ENCODE data around the gene SIX5. TPM values are rescaled to one million over a fixed set of nuclear protein-coding genes. Genes with fewer than 3 reads are reported as not detected.

SIX5 gene
- total RNA-seq, 1 donor from 2014 or later, result 23.5 TPM

DNA sequence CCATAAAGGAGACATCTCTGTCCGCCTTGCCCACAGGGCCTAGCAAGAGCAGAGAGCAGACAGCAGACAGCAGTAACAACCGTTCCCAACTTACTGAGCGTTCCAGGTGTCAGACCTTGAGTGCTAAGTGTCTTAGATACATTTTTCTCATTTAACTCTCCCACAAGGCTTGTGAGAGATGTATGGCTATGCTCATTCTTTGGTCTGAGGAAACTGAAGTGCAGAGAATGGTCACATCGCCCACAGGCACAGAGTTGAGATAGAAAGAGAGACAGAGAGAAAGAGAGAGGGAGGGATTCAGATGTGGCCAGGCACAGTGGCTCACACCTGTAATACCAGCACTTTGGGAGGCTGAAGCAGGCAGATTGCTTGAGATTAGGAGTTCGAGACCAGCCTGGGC is 21.5 kb downstream of the SIX5 start:
- Histone ChIP-seq H4K20me1 (ENCODE audit: insufficient read depth, low read length) (no peaks in the 10 kb centered on the region), H3K79me2 (ENCODE audit: insufficient read depth, low read length) (no peaks in the 10 kb centered on the region), H3K4me1 (ENCODE audit: insufficient read depth, low read length) (no peaks in the 10 kb centered on the region), H3K4me2 (ENCODE audit: low read length) (no peak overlapping the region), H3K27me3 (ENCODE audit: insufficient read depth, low read length) (no peaks in the 10 kb centered on the region), H3K4me3 (ENCODE audit: insufficient read depth, low read depth, low read length) (no peak overlapping the region), H2AFZ (ENCODE audit: low read depth, low read length) (no peak overlapping the region), H3K9me3 (ENCODE audit: insufficient read depth, low read depth, low read length) (no peaks in the 10 kb centered on the region), H3K9ac (ENCODE audit: low read length) (no peak overlapping the region), H3K27ac (ENCODE audit: low read depth, low read length) (no peak overlapping the region), H3K36me3 (ENCODE audit: insufficient read depth, low read length) (no peaks in the 10 kb centered on the region)
- FAIRE-seq (no peak), DNase-seq (ENCODE audit: low read depth) (no peak)
- Mint-ChIP-seq H3K4me3 (ENCODE audit: unreplicated experiment) (no peak overlapping the region), H3K4me1 (ENCODE audit: low read depth, unreplicated experiment) (peaks cover 3% of the 10 kb centered on the region), H3K27ac (ENCODE audit: unreplicated experiment) (no peak overlapping the region), H3K9me3 (ENCODE audit: unreplicated experiment) (no peaks in the 10 kb centered on the region), H3K27me3 (ENCODE audit: low read depth, unreplicated experiment) (peaks cover 12% of the 10 kb centered on the region), H3K36me3 (ENCODE audit: low read depth, unreplicated experiment) (no peaks in the 10 kb centered on the region)
- TF ChIP-seq, protein P1, sequence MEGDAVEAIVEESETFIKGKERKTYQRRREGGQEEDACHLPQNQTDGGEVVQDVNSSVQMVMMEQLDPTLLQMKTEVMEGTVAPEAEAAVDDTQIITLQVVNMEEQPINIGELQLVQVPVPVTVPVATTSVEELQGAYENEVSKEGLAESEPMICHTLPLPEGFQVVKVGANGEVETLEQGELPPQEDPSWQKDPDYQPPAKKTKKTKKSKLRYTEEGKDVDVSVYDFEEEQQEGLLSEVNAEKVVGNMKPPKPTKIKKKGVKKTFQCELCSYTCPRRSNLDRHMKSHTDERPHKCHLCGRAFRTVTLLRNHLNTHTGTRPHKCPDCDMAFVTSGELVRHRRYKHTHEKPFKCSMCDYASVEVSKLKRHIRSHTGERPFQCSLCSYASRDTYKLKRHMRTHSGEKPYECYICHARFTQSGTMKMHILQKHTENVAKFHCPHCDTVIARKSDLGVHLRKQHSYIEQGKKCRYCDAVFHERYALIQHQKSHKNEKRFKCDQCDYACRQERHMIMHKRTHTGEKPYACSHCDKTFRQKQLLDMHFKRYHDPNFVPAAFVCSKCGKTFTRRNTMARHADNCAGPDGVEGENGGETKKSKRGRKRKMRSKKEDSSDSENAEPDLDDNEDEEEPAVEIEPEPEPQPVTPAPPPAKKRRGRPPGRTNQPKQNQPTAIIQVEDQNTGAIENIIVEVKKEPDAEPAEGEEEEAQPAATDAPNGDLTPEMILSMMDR (IDR thresholded peaks at IDR 0.05; ENCODE audit: insufficient read depth, low read depth, low read length), result no peak
- no peak for TF ChIP-seq EZH2 (IDR thresholded peaks at IDR 0.05; ENCODE audit: insufficient read depth, low read length)

DNA sequence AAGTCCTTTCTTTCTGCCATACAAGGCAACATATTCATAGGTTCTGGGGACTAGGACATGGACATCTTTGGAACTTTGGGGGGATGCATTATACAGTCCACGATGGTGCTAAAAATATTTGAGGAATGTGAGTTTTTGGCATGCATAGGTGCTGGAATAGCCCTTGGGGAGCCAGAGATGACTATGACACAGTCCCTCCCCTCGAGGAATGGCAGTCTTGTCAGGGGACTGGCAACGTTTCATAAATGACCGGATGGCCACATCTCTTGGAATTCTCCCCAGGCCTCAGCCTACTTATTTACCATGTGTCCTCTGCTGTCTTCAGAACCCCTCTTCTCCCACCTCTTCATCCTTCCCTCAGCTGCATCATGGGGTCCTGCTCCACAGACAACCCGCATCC is 22.2 kb downstream of the SIX5 start:
- Histone ChIP-seq H3K79me2 (ENCODE audit: insufficient read depth, low read length) (no peaks in the 10 kb centered on the region), H2AFZ (ENCODE audit: low read depth, low read length) (no peak overlapping the region), H3K9me3 (ENCODE audit: insufficient read depth, low read depth, low read length) (no peaks in the 10 kb centered on the region), H3K4me3 (ENCODE audit: insufficient read depth, low read depth, low read length) (no peak overlapping the region), H3K27ac (ENCODE audit: low read depth, low read length) (no peak overlapping the region), H3K36me3 (ENCODE audit: insufficient read depth, low read length) (no peaks in the 10 kb centered on the region), H3K9ac (ENCODE audit: low read length) (no peak overlapping the region), H3K27me3 (ENCODE audit: insufficient read depth, low read length) (no peaks in the 10 kb centered on the region), H4K20me1 (ENCODE audit: insufficient read depth, low read length) (no peaks in the 10 kb centered on the region), H3K4me1 (ENCODE audit: insufficient read depth, low read length) (no peaks in the 10 kb centered on the region), H3K4me2 (ENCODE audit: low read length) (no peak overlapping the region)
- TF ChIP-seq, protein P1 (IDR thresholded peaks at IDR 0.05; ENCODE audit: insufficient read depth, low read depth, low read length), result no peak
- TF ChIP-seq EZH2 (IDR thresholded peaks at IDR 0.05; ENCODE audit: insufficient read depth, low read length), result no peak
- Mint-ChIP-seq H3K4me1 (ENCODE audit: low read depth, unreplicated experiment) (peaks cover 3% of the 10 kb centered on the region), H3K27ac (ENCODE audit: unreplicated experiment) (no peak overlapping the region), H3K9me3 (ENCODE audit: unreplicated experiment) (no peaks in the 10 kb centered on the region), H3K36me3 (ENCODE audit: low read depth, unreplicated experiment) (no peaks in the 10 kb centered on the region), H3K27me3 (ENCODE audit: low read depth, unreplicated experiment) (peaks cover 15% of the 10 kb centered on the region), H3K4me3 (ENCODE audit: unreplicated experiment) (no peak overlapping the region)
- no peak for DNase-seq (ENCODE audit: low read depth)
- FAIRE-seq, result no peak

DNA sequence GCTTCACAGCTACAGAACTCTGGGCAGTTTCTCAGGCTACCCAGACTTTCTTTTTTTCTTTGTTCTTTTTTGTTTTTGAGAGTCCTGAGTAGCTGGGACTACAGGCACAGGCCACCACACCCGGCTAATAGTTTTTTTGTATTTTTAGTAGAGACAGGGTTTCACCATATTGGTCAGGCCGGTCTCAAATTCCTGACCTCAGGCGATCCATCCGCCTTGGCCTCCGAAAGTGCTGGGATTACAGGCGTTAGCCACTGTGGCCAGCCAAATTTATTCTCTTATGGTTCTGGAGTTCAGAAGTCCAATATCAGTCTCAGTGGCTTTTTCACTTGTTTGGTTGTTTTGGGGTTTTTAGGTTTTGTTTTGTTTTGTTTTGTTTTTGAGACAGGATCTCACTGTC is 23.4 kb downstream of the SIX5 start:
- Histone ChIP-seq H3K9ac (ENCODE audit: low read length) (no peak overlapping the region), H3K4me2 (ENCODE audit: low read length) (no peak overlapping the region), H4K20me1 (ENCODE audit: insufficient read depth, low read length) (no peaks in the 10 kb centered on the region), H3K79me2 (ENCODE audit: insufficient read depth, low read length) (no peaks in the 10 kb centered on the region), H3K27ac (ENCODE audit: low read depth, low read length) (no peak overlapping the region), H3K4me1 (ENCODE audit: insufficient read depth, low read length) (no peaks in the 10 kb centered on the region), H2AFZ (ENCODE audit: low read depth, low read length) (no peak overlapping the region), H3K27me3 (ENCODE audit: insufficient read depth, low read length) (no peaks in the 10 kb centered on the region), H3K4me3 (ENCODE audit: insufficient read depth, low read depth, low read length) (no peak overlapping the region), H3K36me3 (ENCODE audit: insufficient read depth, low read length) (no peaks in the 10 kb centered on the region), H3K9me3 (ENCODE audit: insufficient read depth, low read depth, low read length) (no peaks in the 10 kb centered on the region)
- H3K4me3 Mint-ChIP-seq (ENCODE audit: unreplicated experiment), result no peak overlapping the region
- TF ChIP-seq, protein P1 (IDR thresholded peaks at IDR 0.05; ENCODE audit: insufficient read depth, low read depth, low read length), result no peak
- TF ChIP-seq EZH2 (IDR thresholded peaks at IDR 0.05; ENCODE audit: insufficient read depth, low read length), result no peak
- DNase-seq (ENCODE audit: low read depth) (no peak), FAIRE-seq (no peak)
- peaks cover 15% of the 10 kb centered on the region for H3K27me3 Mint-ChIP-seq (ENCODE audit: low read depth, unreplicated experiment)
- no peak overlapping the region for H3K27ac Mint-ChIP-seq (ENCODE audit: unreplicated experiment)
- H3K36me3 Mint-ChIP-seq (ENCODE audit: low read depth, unreplicated experiment), result no peaks in the 10 kb centered on the region
- H3K4me1 Mint-ChIP-seq (ENCODE audit: low read depth, unreplicated experiment), result peaks cover 3% of the 10 kb centered on the region
- no peaks in the 10 kb centered on the region for H3K9me3 Mint-ChIP-seq (ENCODE audit: unreplicated experiment)
